Skeletal muscle tissue (tissue), 4 donors: ENCODE measurements around the gene TUBB1. TPM values are rescaled to one million over a fixed set of nuclear protein-coding genes. Genes with fewer than 3 reads are reported as not detected.

Source experiments
- H3K27ac ChIP-seq: one replicate; pipeline ENCODE4 v1.7.0; 2013; ENCODE audit warnings: mild to moderate bottlenecking, low read depth, low read length, inconsistent platforms
- H3K27me3 ChIP-seq, 3 donors: one replicate each; pipeline ENCODE4 v1.7.0; 2013; ENCODE audit warnings: low read length in 3 of 3; ENCODE audit not compliant: control insufficient read depth in 3 of 3, insufficient read depth in 3 of 3
- H3K36me3 ChIP-seq, 3 donors: one replicate each; pipeline ENCODE4 v1.7.0; 2013; ENCODE audit warnings: low read length in 3 of 3; ENCODE audit not compliant: control insufficient read depth in 3 of 3, insufficient read depth in 3 of 3
- H3K4me1 ChIP-seq, 3 donors: one replicate each; pipeline ENCODE4 v1.7.0; 2013; ENCODE audit warnings: low read length in 3 of 3, mild to moderate bottlenecking in 3 of 3; ENCODE audit not compliant: control insufficient read depth in 3 of 3, insufficient read depth in 3 of 3
- H3K4me3 ChIP-seq, 3 donors: one replicate each; pipeline ENCODE4 v1.7.0; 2013; ENCODE audit warnings: low read length in 3 of 3
- H3K9ac ChIP-seq, 3 donors: one replicate each; pipeline ENCODE4 v1.7.0; 2013; ENCODE audit warnings: low read length in 3 of 3, mild to moderate bottlenecking in 3 of 3, moderate library complexity in 2 of 3, low read depth in 1 of 3
- H3K9me3 ChIP-seq, 3 donors: one replicate each; pipeline ENCODE4 v1.7.0; 2013; ENCODE audit warnings: low read length in 3 of 3; ENCODE audit not compliant: control insufficient read depth in 3 of 3
- total RNA-seq: library from RNA; depleted of rRNA; stranded (reverse); fragments of >200 nt; gene quantifications from one replicate; pipeline ENCODE4 v1.2.3, GENCODE V29; 2014
- donor health status: Osteomylitis.

TUBB1 gene
- total RNA-seq, 1 donor from 2014 or later = 1.0 TPM

DNA sequence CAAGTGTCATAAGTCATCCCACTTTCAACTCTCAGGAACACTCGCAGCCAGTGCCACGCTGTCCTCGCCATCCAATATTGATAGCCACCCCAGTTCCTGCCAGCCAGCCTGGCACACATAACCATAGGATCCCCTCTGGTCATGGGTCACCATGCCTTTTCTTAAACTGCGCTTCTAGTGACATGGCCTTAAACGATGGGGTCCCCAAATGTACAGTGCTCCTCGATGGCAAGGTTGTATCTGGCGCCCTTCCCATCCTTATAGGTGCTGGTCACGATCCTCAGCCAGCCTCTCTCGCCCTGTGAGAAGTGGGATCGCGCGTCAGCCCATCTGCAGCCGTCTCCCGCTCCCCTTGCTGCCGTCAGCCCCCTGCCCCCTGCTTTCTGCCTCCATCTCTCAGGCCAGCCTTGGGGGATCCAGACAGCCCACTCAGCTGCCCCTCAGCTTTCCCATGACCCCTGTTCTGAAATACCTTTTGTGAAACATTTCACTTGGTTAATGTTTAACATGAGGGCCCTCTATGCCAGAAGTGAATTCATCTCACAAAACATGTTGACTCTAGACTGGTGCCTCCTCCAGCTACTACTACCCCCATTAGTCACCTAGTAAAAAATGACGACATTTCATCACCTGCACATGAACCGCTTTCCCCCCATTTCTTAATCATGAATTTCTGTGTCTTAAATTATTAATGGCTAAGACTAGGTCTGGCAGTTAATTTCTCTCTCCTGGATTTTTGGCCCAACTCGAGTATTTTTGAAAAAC, 23.6 kb upstream of the TUBB1 start:
- Histone ChIP-seq H3K27me3 (no peaks in the 10 kb centered on the region), H3K27ac (no peak overlapping the region), H3K4me3 (no peak overlapping the region), H3K9ac (no peak overlapping the region), H3K9me3 (no peaks in the 10 kb centered on the region), H3K36me3 (peaks cover 62 to 83% (median 74%) of the 10 kb centered on the region in 3 donors), H3K4me1 (peaks cover 5 to 9% (median 8%) of the 10 kb centered on the region in 3 donors)

DNA sequence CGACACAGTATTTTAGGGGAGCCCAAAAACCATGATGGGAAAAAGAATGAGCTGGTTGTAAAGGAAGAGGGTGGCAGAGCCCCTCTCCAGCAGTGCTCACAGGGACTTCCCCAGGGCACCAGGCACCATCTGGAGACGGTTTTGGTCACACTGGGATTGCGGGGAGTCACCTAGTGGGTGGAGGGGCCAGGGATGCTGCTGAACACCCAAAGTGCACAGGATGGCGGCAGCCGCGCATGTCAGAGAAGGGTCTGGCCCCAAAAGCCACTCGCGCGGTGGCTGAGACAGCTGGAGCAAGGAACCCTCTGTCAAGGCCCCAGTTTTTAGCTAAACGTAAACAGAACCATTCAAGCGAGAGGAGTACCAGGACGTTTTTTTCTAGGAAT, 23.0 kb upstream of the TUBB1 start:
- Histone ChIP-seq H3K4me1 (peaks cover 5 to 9% (median 8%) of the 10 kb centered on the region in 3 donors), H3K36me3 (peaks cover 58 to 82% (median 74%) of the 10 kb centered on the region in 3 donors), H3K27me3 (no peaks in the 10 kb centered on the region), H3K4me3 (no peak overlapping the region), H3K9me3 (no peaks in the 10 kb centered on the region), H3K9ac (no peak overlapping the region), H3K27ac (no peak overlapping the region)

DNA sequence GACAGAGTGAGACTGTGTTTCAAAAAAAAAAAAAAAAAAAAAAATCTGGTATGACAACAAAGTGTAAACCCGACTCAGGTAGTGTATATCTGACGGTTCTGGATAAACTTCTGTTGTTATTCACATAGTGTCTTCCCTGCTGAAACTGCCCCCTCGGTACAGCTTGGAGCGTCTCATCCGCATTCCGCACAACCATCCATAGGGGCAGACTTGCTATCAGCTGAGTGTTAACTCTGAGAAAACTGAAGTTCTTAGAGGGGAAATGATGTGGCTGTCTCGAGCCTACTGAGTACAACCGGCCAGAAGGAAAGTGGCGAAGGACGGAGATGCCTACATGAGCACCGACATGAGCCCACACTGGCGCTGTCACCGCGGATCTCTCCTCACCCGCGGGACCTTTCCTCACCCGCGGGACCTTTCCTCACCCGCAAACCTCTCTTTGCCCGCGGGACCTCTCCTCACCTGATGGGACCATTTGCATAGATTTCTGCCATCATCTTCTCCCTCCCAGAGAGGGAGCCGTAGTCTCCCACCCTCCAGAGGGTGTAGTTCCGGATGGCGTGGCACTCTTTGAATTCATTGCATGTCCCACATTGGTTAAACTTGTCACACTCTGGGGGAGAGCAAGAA, 22.0 kb upstream of the TUBB1 start:
- H3K36me3 ChIP-seq = peaks cover 59 to 81% (median 72%) of the 10 kb centered on the region in 3 donors
- peaks cover 4 to 7% (median 5%) of the 10 kb centered on the region in 3 donors for H3K4me1 ChIP-seq
- no peak overlapping the region for H3K4me3 ChIP-seq
- H3K9me3 ChIP-seq = no peaks in the 10 kb centered on the region
- H3K9ac ChIP-seq = no peak overlapping the region
- no peak overlapping the region for H3K27ac ChIP-seq
- no peaks in the 10 kb centered on the region for H3K27me3 ChIP-seq

DNA sequence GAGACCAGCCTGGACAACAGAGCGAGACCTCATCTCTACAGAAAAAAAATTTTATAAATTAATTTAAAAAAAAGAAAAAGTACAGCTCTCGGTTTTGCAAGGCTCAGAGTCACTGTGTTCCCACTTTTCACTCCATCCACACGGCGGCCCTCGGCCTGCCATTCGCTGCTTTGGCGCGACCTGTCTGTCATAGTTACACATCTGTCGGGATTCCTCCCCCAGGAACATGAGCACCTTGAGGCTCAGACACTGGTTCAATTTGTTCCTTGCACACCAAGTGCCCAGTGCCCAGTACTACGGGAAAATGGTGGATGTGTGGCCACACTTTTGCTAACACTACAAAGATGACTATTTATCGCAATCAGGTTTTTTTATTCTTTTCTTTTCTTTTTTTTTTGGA, 20.6 kb upstream of the TUBB1 start:
- Histone ChIP-seq H3K4me1 (peaks cover 6 to 10% (median 8%) of the 10 kb centered on the region in 3 donors), H3K9me3 (no peaks in the 10 kb centered on the region), H3K27me3 (no peaks in the 10 kb centered on the region), H3K27ac (no peak overlapping the region), H3K4me3 (no peak overlapping the region), H3K36me3 (peaks cover 53 to 72% (median 58%) of the 10 kb centered on the region in 3 donors), H3K9ac (no peak overlapping the region)

DNA sequence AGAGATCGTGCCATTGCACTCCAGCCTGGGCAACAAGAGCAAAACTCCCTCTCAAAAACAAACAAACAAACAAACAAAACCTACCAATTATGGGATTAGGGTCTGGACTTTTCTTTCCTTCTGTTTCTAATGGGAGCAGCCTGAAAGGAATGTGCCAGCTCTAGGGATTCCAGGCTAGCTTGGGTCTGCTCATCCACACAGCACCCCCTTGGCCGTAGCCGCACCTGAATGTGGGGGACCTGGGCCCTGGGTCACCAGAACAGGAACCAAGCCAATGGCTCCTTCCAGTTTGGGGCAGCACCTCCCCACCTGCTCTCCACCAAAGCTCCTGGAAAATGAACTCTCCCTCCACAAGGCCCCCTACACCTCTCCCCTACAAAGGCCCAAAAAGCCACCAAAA, 18.9 kb upstream of the TUBB1 start:
- H3K4me3 ChIP-seq = no peak overlapping the region
- no peak overlapping the region for H3K9ac ChIP-seq
- no peaks in the 10 kb centered on the region for H3K27me3 ChIP-seq
- H3K4me1 ChIP-seq = peaks cover 15 to 24% (median 21%) of the 10 kb centered on the region in 3 donors
- peaks cover 45 to 60% (median 47%) of the 10 kb centered on the region in 3 donors for H3K36me3 ChIP-seq
- no peak overlapping the region for H3K27ac ChIP-seq
- no peaks in the 10 kb centered on the region for H3K9me3 ChIP-seq

DNA sequence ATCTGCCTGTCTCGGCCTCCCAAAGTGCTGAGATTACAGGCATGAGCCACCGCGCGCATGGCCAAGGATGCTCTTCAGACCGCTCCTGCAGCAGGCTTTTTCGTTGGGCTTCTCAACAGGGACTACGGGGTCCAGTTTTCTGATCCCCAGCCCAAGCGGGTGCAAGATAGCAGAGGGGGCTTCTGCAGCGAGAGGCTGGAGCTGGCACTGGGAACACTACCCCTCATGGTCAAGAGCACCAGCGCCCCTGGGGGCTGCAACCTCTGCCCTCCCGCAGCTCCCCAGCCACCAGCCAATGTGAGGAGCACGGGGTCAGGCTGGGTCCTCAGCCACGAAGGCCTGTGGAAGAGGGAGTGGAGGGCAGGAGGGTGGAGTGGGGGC, 18.2 kb upstream of the TUBB1 start:
- Histone ChIP-seq H3K4me3 (no peak overlapping the region), H3K27me3 (no peaks in the 10 kb centered on the region), H3K4me1 (peaks cover 23 to 32% (median 29%) of the 10 kb centered on the region in 3 donors), H3K36me3 (peaks cover 38 to 52% (median 40%) of the 10 kb centered on the region in 3 donors), H3K9ac (no peak overlapping the region), H3K27ac (no peak overlapping the region), H3K9me3 (no peaks in the 10 kb centered on the region)

DNA sequence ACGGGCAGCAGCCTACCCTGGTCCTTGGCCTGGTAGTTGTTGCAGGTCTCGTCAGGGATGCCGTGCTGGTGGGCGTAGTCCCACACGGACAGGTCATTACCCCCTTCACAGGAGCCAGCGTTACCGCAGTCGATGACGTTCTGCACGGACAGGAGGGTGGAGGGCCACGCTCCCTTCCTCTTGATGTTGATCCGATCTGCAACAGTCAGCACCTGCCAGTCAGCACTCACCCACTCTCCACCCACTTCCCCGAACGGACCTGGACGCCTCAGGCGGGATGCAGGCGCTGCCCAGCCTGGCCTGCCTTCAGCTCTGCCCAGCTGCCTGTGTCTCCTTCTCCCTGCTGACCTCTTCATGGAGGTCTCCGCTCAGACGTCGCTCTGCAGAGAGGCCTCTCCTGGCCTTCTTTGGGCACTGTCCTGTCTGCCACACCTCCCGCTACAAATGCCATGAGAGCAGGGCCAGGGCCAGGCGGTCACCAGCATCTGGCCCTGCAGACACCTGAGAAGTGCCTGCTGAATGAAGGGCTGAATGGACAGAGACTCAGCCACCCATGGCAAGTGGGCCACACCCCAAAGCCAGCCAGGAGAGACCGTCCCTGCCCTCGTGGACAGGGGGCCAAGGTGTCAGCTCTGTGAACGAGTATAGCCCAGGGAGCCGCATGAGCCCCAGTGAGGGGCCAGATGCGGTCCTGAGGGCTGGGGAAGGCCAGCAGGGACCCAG, 17.6 kb upstream of the TUBB1 start:
- H3K4me1 ChIP-seq = peaks cover 27 to 37% (median 34%) of the 10 kb centered on the region in 3 donors
- peaks cover 33 to 47% (median 35%) of the 10 kb centered on the region in 3 donors for H3K36me3 ChIP-seq
- H3K9ac ChIP-seq = no peak overlapping the region
- no peaks in the 10 kb centered on the region for H3K9me3 ChIP-seq
- H3K4me3 ChIP-seq = no peak overlapping the region
- no peaks in the 10 kb centered on the region for H3K27me3 ChIP-seq
- no peak overlapping the region for H3K27ac ChIP-seq

DNA sequence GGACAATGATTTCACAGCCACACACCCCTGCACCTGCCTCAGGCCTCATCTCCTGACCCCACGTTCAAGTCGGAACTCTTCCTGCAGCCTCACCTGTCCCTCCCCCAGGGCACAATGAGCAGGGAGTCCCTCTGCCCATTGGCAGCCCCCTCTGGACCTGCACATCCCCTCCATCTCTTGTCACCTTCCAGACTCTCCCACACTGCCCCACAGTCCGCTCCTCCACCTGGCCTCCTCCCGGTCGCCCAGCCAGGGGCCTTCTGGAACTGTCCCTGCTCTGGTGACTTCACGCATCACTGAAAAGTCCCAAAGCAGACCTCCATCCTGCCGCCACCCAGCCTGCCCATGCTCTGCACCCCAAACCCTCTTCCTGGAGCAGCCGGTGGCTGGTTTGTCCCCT, 16.8 kb upstream of the TUBB1 start:
- no peaks in the 10 kb centered on the region for H3K9me3 ChIP-seq
- H3K9ac ChIP-seq = no peak overlapping the region
- H3K27me3 ChIP-seq = no peaks in the 10 kb centered on the region
- no peak overlapping the region for H3K4me3 ChIP-seq
- H3K27ac ChIP-seq = no peak overlapping the region
- H3K36me3 ChIP-seq = peaks cover 27 to 40% (median 30%) of the 10 kb centered on the region in 3 donors
- peaks cover 27 to 38% (median 34%) of the 10 kb centered on the region in 3 donors for H3K4me1 ChIP-seq

DNA sequence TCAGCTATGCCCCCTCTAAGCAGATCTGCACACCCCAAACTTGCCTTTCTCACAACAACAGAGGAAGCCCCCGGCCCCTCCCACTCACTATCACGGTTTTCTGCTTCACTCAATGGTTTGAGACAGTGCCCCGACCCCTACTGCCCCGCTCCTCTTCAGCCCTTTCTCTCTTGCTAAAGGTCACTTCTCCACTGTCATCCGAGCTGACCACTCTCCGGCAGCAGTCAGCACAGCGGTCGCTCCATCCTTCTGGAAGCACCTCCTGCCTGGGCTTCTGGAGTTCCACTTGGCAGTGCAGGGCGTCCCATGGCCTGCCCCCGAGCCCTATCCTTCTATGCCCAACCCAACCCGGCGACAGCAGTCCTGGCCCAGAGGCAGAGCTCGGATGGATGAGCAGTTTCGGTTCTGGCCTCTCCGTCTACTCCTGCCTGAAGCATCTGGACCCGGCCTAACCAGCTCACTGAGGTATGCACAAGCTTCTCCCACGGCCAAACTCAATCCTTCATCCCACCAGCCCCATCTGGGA, 16.3 kb upstream of the TUBB1 start:
- H3K27ac ChIP-seq = no peak overlapping the region
- H3K4me3 ChIP-seq = peak overlapping the region in 1 of 3 donors; percentile 38
- peaks cover 22 to 35% (median 26%) of the 10 kb centered on the region in 3 donors for H3K36me3 ChIP-seq
- no peaks in the 10 kb centered on the region for H3K27me3 ChIP-seq
- H3K4me1 ChIP-seq = peaks cover 27 to 38% (median 36%) of the 10 kb centered on the region in 3 donors
- no peaks in the 10 kb centered on the region for H3K9me3 ChIP-seq
- peak overlapping the region in 1 of 3 donors; percentile 8 for H3K9ac ChIP-seq
